ENCODE measurements around the gene LHPP.

The LHPP gene

DNA sequence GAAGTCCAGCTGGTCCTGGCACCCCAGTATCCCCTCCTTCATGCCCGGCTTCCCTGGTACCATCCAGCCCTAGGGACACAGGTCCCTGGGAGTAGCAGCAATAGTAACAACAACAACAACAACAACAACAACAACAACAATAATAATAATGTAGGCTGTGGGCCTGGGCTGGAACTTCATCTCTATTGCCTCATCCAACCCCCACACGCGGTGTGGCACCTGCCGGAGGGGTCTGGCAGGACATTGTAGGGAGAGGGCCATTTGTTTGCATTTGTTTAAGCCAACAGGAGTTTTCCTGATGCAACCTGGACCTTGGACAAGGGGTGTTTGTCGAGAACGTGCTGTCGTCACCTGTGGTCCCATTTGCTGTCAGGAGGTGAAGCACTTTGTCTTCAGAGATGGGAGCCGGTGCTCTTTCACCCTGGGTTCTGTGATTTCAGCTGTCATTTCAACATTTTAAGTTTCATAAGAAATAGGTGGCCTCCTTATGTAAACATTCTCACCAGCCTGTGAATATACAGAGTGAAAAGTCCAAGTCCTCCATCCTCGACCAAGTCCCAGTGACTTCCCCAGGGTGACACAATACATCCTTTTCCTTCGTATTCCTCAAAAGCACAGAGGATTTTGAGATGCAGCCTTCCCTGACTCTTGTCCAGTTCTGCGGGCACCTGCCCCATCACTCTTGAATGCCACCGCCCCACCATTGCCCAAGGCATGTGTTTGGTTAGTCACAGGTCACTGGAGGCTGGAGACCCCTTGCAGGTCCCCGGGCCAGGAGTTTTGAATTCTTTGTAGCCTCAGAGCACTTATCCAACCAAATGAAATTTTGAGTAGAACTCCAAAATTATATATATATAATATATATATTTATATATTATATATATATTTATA lies 9.2 kb downstream of the LHPP start:
- no peak for DNase-seq (ENCODE audit: low read depth in 2 of 2)

DNA sequence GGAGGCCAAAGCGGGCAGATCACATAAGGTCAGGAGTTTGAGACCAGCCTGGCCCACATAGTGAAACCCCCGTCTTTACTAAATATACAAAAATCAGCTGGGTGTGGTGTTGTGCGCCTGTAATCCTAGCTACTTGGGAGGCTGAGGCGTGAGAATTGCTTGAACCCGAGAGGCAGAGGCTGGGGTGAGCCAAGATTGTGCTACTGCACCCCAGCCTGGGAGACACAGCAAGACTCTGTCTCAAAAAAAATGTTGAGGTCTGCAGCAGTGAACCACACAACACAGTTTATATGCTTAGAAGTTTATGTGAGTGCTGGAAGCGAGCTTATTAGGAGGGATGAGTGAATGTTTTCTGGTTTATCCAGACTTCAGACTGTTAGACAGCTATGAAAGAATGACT lies 10.4 kb downstream of the LHPP start:
- no peak for DNase-seq (ENCODE audit: low read depth in 2 of 2)

DNA sequence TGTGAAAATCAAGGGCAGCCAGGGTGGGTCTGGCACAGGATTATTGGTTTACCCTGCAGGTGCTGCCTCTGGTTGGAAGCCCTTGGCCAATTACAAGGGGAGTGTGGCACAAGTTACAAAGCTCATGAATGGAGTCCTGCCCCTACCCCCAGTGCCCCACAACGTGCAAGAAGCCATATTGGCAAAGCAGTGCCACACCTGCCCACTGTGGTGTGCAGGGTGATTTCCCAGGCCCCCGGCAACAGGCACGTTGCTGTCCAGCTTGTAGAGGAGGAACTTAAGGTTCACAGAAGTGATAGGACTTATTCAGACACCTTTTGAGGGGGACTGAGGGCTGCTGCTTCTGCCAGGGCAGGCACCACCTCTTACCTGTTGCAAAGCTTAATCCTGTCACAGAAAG lies 11.4 kb downstream of the LHPP start:
- DNase-seq (ENCODE audit: low read depth in 2 of 2) = no peak

DNA sequence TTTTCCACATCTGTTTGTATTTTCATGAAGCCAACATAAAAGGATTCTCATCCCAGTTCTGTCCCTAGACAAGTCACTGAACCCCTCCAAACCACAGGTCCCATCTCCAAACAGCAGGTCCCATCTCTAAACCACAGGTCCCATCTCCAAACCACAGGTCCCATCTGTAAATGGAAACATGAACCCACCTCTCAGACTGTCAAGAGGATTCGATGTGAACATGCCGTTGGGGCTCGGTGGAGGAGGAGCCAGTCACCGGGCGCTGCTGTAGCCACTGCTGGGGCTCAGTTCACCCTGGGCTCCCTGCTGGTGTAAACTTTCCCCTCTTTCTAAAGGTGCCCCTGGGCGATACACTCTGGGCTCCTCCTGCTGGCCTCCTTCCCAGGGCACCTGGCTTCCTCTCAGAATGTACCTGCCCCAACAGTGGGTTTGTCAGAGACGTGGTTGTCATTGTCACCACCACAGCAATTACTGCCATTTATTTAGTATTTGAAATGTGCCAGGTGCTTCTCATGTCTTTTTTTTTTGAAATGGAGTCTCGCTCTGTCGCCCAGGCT lies 13.0 kb downstream of the LHPP start:
- DNase-seq (ENCODE audit: low read depth in 2 of 2) = no peak

DNA sequence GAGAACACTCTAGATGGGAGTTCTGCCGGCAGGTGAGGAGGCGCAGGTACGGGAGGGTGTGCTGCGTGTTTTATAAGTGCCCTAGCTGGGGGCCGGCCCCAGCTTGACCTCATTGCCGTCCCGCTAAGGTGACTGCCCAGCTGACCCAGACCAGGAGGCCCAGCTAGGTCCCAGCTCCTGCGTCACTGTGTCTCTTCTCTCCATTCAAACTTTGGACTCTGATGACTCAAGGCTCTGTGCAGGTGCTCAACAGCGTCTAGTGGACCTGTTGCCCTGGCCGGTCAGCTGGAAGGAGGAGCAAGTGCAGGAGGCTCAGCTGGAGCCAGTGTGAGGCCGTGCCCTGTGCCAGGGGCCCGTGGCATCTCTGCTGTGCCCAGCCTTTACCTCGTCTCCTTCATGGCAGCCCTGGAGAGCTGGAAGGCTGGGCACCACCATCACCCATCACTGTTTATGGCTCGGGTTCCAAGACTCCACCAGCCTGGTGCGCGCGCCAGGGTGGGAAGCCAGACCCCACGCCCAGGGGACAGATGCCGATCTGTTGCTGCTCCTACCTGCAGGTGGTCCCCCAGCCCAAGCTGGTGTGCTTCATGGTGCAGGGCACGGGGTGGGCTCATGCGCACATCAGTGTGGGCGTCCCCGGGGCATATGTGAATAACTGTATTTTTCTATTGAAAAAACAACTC lies 14.6 kb downstream of the LHPP start:
- no peak for DNase-seq (ENCODE audit: low read depth in 2 of 2)

DNA sequence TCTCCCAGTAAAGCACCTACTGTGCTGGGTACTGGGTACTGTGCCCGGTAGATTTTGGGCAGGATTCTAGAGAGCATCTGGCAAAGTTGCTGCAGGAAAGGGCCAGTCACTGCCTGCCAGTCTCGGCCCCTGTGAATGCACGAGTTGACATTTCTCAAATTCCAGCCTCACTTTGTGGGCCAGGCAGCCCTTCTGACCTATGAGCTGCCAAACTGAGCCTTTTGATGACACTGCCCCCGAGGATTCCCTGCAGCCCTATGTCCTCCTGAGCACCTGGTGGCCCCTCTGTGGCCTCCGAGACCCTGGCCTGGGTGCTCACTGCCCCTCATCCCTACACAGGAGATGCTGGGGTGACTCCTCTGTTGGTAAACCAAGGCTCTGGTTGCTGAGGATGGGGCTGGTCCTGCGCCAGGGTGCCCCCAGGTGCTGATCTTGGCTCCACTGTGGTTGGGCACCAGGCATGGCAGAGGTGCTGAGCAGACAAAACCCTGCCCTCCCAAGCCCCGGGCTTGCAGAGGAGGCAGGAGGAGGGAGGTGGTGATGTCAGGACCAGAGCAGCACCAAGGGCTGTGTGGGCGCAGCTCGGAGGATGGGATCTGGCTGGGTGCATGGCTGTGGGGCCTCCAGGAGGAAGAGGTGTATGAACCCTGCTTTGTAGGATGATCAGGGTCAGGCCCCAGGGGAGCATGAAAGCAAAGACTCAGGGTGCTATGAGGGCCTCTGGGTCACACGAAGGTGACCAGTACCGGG lies 16.2 kb downstream of the LHPP start:
- no peak for DNase-seq (ENCODE audit: low read depth in 2 of 2)

DNA sequence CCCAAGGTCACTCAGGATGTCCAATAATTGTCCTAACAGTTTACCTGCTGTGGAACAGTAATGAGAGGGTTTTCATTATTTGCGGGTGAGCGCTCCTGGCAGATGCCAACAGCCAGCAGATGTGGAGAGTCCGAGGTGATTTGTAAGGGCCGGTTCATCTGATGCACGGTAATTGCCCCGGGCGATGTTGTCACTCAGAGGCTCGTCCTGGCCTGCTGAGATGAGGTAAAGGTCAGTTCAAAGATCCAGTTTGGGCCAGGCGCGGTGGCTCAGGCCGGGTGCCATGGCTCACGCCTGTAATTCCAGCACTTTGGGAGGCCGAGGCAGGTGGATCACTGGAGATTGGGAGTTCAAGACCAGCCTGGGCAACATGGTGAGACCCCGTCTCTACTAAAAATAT lies 16.9 kb downstream of the LHPP start:
- no peak for DNase-seq (ENCODE audit: low read depth in 2 of 2)

DNA sequence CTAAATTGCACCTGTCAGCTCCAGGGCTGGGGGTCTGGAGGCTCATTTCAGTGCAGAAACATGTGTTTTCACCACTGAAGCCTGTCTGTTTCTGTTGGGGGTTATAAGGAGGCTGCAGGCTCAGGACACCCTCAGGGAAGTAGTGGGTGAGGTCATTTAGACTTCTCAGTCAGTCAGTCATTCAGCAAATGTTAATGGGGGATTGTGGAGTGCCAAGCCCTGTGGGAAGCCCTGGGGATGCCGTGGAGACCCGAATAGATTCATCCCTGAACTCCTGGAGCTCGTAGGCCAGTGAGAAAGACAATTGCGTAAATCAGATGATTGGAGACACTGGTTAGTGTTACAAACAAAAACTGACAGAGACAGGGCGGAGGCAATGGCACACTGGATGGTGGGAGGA lies 19.2 kb downstream of the LHPP start:
- no peak for DNase-seq (ENCODE audit: low read depth in 2 of 2)

DNA sequence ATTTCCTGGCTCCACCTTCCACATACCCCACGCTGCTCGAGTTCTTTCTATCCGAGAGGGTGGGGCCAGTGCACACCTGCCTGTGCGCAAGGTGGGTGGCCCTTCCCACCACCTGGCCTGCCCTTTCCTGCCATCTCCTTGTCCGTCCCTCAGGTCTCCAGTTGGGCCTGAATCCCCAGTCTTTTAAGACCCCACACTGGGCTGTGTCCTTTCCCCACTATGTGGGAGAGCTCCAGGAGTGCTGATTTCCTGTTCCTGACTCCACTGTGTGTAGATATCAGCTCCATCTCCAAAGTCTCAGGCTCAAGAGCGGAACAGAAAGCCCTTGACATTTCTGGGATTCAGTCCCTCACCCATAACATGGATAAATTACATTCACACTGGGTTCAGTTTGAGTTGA lies 20.1 kb downstream of the LHPP start:
- DNase-seq (ENCODE audit: low read depth in 2 of 2) = no peak

DNA sequence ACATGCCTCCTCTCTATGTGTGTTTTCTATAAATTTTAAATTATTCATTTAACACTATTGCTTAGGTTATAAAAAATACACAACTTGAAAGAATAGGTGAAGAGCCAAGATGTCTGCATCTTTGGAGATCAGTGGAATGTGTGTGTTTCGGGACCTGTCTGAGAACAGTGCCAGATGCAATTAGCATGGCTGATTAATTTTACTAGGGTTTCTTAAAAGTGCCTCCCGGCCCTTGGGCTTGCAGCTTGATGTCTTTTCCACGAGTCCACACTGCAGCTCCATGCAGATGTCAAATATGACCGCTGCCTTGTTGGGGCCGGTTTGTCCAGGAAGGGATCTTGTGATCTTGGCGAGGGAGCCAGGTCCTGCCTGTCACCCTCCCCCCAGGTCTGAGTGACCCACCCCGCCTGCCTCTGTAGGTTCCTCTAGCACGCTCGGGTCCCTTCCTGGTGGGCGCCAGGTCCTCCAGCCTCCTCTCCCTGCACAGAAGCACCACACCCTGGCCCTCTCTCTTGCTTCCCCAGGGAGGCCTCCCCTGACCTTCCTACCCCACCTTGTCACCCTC lies 20.7 kb downstream of the LHPP start:
- DNase-seq (ENCODE audit: low read depth in 2 of 2) = no peak

DNA sequence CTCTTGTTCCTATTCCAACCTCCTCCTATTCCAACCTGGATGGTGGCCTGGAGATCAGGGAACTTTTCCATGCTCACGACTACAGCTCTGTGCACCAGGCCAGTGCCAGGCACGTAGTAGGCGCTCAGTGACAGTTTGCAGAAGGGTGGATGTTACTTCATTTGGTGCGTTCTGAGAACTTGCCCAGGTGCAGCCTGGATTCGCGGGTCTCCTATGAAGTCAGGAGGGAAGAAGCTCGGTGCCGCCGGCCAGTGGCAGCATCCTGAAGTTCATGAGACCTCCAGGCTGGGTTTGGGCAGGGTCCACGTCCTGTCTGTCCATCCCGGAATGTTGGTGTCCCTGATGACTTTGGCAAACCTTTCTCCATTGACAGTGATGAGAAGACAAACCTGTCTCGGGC lies 21.3 kb downstream of the LHPP start:
- no peak for DNase-seq (ENCODE audit: low read depth in 2 of 2)

DNA sequence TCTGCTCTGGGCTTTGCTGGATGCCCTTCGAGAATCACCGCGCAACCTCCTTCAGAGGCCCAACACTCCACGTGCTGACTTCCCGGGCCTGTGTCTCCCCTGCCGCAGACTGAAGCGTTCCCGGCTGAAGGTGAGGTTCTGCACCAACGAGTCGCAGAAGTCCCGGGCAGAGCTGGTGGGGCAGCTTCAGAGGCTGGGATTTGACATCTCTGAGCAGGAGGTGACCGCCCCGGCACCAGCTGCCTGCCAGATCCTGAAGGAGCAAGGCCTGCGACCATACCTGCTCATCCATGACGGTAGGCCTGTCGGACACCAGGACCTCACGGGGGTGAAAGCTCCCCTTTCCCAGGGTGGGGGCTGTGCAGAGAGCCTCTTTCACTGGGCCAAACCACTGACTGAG lies 22.4 kb downstream of the LHPP start:
- DNase-seq (ENCODE audit: low read depth in 2 of 2) = no peak

DNA sequence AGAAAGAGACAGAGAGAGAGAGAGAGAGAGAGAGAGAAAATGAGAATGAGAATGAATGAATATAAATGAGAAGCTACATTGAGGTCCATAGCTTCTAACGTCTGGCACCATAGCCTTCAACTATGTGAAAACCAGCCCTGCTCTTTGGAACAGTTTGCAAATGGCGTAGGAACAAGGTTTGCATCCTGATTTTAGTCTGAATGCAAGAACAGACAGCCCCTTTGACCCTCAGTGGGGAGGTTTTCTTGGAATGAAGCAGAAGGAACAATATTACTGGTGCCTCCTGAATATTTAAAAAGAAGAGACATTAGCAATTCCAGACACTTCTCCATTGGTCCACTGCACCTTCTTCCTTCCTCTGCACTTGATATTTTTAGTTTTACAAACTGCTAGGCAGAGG lies 23.0 kb downstream of the LHPP start:
- DNase-seq (ENCODE audit: low read depth in 2 of 2) = no peak

DNA sequence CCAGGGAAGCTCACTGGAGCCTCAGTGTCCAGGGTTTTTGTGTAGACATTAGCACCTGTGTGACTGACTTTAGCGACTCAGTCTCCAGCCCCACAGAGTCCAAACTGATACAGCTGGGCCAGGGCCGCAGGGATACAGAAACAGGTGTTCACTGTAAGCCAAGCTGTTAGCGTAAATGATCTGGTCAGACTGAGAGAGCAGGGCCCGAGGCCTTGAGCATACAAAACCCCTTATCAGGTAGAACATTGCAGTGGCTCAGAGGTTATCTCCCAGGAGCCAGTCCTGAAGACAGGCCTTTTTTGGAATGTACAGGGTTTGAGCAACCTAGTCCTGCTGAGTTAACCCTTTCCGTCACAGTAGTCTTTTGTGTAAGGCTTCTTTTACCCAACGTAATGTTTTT lies 25.0 kb downstream of the LHPP start:
- no peak for DNase-seq (ENCODE audit: low read depth in 2 of 2)

DNA sequence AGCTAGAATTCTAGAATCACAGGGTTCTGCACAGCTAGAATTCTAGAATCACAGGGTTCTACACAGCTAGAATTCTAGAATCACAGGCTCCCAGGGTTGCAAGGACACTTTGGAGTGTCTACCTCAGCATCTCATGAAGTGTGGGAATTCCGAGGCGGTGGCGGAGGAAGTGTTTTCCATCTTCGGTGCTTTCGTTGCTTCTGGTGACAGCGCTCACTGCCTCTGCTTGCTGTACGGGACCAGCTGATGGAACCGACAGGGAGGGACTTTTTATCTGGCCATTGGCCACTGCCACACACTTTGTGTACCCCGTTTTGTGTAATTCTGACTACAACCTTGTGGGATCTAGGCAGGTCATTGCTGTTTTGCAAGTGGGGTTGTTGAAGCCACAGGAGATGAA lies 29.5 kb downstream of the LHPP start:
- no peak for DNase-seq (ENCODE audit: low read depth in 2 of 2)

DNA sequence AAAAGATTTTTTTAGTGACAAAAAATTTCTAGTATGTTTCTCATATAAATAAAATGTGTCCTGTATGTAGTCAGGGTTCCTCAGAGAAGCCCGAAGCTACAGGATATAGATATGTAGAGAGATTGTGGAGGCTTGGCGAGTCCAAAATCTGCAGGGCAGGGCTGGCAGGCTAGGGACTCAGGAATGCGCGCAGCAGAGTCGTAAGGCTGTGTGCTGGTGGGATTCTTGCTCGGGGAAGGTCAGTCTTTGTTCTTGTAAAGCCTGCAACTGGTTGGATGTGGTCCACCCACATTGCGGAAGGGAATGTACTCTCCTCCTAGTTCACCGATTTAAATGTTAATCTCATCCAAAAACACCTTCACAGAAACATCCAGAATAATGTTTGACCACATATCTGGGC lies 30.6 kb downstream of the LHPP start:
- DNase-seq (ENCODE audit: low read depth in 2 of 2) = no peak

DNA sequence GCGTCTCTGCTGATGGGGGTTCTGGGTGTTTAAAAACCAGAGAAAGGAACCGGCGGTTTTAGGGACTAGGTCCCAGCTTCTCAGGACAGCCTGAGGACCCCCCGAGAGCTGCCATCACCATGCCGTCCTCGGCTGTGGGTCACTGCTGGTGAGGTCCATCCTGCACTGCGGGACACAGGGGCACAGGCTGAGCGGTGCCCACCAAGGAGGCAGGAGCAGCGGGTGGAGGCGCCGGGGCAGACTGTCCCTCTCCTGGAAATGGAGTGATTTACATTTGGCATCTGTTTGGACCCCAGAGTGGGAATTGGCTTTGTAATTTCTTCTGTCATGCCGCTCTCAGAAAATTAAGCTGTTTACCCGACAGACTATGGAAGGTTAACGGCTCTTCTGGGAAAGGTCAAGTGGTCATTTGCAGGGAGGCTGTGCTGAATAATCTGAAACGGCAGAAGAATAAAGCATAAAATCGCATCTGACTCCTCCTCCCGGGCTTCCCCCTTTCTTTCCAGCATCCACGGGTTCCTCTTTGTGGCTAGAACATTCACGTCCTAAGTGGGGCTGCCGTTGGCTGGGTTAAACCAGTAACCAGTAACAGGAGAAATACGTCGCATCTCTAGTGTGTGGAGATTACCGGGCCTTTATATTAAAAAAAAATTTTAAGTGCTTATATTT lies 31.7 kb downstream of the LHPP start:
- no peak for DNase-seq (ENCODE audit: low read depth in 2 of 2)

DNA sequence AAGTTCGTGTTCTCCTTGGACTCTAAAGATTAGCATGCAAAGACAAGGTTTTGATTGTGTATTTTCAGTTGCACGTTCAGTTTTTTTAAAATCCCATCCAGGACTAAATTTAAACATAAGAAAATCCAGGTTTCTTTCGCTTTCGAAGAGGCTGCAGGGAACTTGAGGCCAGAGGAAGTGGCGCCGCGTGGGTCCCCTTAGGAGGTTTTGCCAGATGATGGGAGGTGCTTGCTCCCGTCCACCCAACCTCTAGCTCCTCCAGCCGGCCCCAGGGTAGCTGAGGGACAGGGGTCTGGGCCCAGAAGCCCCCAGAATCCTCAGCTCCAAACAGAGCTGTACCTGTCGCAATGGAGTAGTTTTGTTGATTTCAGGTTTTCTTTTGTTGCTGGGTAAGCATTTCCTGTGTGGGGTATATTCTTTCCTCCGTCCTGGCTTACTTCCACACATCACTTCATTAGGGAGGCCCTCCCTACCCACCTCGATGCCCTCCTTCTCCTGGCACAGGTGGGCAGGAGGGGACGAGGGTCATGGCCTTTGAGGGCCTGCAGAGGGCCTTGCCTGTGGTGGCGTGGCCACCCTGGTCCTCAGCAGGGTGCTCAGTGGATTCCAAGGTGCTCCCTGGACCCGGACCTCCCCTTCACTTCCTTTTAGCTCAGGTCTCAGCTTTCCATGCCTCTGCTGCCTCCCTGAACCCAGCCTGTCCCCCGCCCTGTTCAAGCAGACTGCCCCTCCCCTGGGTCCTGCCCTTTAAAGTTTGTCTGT lies 32.6 kb downstream of the LHPP start:
- DNase-seq (ENCODE audit: low read depth in 2 of 2) = no peak

DNA sequence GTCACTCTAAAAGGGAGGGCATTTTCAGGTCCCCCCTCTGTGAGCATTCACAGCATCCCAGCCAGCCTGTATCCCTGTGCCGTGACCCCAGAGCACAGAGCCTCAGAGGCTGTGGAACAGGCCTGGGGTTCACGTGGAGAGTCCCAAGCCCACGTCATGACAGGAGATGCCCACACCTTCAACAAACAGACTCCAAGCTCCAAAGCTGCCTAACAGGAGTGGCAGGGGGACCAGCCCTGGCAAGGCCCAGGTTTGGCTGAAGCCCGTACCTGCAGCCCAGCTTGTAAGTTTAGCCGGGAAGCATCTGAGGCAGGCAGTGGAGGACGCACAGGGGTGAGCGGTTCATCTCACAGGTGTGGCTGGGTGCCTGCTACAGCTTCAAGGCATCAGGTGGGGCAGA lies 33.5 kb downstream of the LHPP start:
- no peak for DNase-seq (ENCODE audit: low read depth in 2 of 2)

DNA sequence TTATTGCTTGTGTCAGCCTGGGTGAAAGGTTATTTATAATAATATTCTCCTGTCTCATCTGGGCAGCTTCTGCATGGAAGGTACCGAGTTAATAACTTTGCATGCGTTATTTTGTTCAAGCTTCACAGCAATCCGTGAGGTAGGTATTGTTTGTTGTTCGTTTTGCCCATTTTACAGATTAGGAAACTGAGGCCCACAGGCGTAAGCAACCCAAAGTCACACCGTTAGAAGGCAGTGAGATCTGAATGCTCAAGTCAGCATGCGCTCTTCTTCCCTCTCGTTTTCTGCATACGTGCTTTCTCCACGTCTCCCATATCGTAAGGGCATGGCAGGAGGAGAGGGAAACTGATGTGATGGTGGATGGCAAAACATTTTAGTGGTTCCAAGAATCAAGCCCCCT lies 34.1 kb downstream of the LHPP start:
- DNase-seq (ENCODE audit: low read depth in 2 of 2) = no peak

DNA sequence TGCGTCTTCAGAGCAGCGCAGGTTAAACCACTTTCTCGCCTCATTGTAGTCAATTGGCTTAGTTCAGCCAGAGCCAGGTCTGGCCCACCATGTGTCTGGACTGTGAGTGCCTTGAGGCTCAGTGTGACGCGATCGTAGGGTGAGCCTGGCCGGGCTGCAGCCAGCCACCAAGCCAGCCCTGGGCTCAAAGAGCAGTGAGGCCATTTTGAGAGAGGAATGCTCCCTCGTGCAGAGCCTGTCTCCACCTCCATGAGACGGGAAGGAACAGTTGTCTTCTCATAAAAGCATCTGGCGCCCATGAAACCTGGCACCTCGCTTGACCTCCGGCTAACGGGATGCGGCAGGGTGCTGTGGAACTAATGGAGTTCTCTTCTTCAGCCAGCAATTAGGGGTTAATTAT lies 34.5 kb downstream of the LHPP start:
- no peak for DNase-seq (ENCODE audit: low read depth in 2 of 2)
